Stomach smooth muscle (tissue), 2 donors: ENCODE data around the gene ANXA2R.
"Not testable (repeated sequence)": the region's sequence is repeated elsewhere in the genome, so short reads cannot be mapped to it uniquely, and the experiment has no call there.

Source experiments
- H3K27ac ChIP-seq: one replicate; pipeline ENCODE4 v1.7.0; 2013; ENCODE audit warnings: mild to moderate bottlenecking, low read length, inconsistent platforms
- H3K27me3 ChIP-seq, 2 donors: one replicate each; pipeline ENCODE4 v1.7.0; 2013; ENCODE audit warnings: low read length in 2 of 2; ENCODE audit not compliant: insufficient read depth in 2 of 2, control insufficient read depth in 1 of 2
- H3K36me3 ChIP-seq, 2 donors: one replicate each; pipeline ENCODE4 v1.7.0; 2013; ENCODE audit warnings: low read length in 2 of 2; ENCODE audit not compliant: control insufficient read depth in 2 of 2, insufficient read depth in 2 of 2
- H3K4me1 ChIP-seq: one replicate; pipeline ENCODE4 v1.7.0; 2013; ENCODE audit warnings: low read length; ENCODE audit not compliant: control insufficient read depth, insufficient read depth
- H3K4me3 ChIP-seq, 2 donors: one replicate each; pipeline ENCODE4 v1.7.0; 2013; ENCODE audit warnings: low read length in 2 of 2
- H3K9ac ChIP-seq, 2 donors: one replicate each; pipeline ENCODE4 v1.7.0; 2013; ENCODE audit warnings: low read length in 2 of 2, mild to moderate bottlenecking in 1 of 2
- H3K9me3 ChIP-seq, 2 donors: one replicate each; pipeline ENCODE4 v1.7.0; 2013; ENCODE audit warnings: low read length in 2 of 2; ENCODE audit not compliant: control insufficient read depth in 2 of 2
- donor health status: healthy.
- donor health status: Pancreatic carcinoma.

The ANXA2R gene

DNA sequence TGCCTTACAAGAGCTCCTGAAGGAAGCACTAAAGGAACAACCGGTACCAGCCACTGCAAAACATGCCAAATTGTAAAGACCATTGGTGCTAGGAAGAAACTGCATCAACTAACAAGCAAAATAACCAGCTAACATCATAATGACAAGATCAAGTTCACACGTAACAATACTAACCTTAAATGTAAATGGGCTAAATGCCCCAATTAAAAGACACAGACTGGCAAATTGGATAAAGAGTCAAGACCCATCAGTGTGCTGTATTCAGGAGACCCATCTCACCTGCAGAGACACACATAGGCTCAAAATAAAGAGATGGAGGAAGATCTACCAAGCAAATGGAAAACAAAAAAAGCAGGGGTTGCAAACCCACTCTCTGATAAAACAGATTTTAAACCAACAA lies 15.0 kb upstream of the ANXA2R start:
- H3K27me3 ChIP-seq, H3K36me3 ChIP-seq, H3K4me3 ChIP-seq, H3K9ac ChIP-seq, H3K4me1 ChIP-seq, H3K27ac ChIP-seq, H3K9me3 ChIP-seq: not testable (repeated sequence)

DNA sequence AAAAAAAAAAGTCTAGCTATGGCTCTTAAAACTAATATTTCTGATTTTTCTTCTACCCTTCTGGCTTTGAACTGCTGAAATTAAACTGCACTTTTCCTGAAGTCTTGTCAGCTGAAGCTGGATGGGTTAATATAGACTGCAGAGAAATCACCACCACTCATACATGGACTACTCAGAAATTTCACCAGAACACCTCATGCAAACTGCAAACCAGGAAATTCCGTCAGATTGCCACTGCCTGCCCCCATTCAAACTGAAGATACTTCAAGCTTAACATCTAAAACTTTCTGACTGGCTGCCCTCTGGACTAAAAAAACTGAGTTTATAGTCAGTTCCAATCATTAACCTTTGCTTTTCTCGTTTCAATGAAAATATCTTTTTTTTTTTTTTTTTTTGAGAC lies 11.6 kb upstream of the ANXA2R start:
- no peaks in the 10 kb centered on the region for H3K9me3 ChIP-seq

DNA sequence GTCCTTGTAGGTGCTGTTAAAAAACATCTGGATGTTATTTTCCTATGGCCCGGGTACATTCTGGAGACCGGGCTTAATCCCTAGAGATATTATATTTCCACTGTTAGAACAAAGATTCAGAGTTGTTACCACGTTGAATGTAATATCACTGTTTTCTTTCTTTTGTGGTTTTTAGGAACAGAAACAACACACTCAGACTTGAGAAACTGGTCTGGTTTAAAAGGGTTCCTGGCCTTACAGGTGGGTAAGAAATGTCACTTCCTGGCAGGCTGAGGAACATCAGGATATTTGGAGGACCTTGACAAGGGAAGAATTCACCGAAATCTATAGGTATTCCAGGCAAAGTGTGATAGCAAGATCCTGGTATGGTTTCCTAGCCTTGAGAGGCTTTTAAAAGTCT lies 10.3 kb upstream of the ANXA2R start:
- H3K27ac ChIP-seq = no peak overlapping the region
- no peak overlapping the region for H3K9ac ChIP-seq
- no peaks in the 10 kb centered on the region for H3K4me1 ChIP-seq
- H3K4me3 ChIP-seq = no peak overlapping the region
- no peaks in the 10 kb centered on the region for H3K36me3 ChIP-seq
- no peaks in the 10 kb centered on the region for H3K27me3 ChIP-seq
- H3K9me3 ChIP-seq = no peaks in the 10 kb centered on the region

More for the DNA sequence above, 11.6 kb upstream of the ANXA2R start:
- no peaks in the 10 kb centered on the region for H3K36me3 ChIP-seq
- H3K4me3 ChIP-seq = no peak overlapping the region
- no peaks in the 10 kb centered on the region for H3K27me3 ChIP-seq
- no peak overlapping the region for H3K27ac ChIP-seq
- no peaks in the 10 kb centered on the region for H3K4me1 ChIP-seq
- no peak overlapping the region for H3K9ac ChIP-seq

DNA sequence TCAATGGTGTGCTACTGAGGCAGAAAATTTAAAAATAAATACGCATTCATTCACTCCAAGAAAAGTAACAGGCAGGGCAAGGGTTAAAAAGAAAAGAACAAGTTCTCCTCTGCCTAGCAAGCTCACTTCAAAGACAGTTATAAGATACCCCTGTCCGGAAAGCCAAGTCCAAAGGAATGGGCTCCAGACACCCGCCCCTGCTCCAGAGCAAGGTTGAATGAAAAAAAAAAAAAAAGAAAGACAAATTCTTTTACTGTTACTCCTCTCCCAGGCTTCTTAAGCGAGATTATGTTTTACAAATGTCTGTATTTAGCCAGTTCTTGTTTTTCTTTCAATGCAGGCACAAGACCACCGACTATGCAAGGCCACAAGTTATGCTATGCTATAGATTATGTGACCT lies 9.1 kb upstream of the ANXA2R start:
- Histone ChIP-seq H3K36me3 (no peaks in the 10 kb centered on the region), H3K27ac (no peak overlapping the region), H3K4me1 (peaks cover 2% of the 10 kb centered on the region), H3K27me3 (peaks cover 3 to 5% of the 10 kb centered on the region in 2 donors), H3K9ac (no peak overlapping the region), H3K9me3 (no peaks in the 10 kb centered on the region), H3K4me3 (no peak overlapping the region)

DNA sequence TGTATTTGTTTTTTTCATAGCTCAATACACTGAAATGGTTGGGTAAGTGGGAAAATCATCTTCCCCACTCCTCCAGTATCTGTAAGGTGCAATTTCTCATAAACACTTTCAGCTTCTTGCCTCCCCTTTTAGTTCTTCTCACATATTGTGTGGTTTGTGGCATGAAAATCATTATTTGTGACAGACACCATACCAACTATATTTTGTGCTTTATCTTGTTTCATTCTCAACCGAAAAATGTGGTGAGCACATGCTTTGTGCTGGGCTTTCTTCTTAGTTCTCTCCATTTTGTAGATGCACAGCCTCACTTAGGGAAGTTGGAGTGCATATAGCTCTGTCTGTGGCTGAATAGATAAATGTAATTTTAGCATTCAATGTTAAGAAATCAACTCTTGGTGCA lies 6.4 kb upstream of the ANXA2R start:
- no peak overlapping the region for H3K27ac ChIP-seq
- H3K4me3 ChIP-seq = no peak overlapping the region
- no peaks in the 10 kb centered on the region for H3K36me3 ChIP-seq
- no peak overlapping the region for H3K9ac ChIP-seq
- H3K9me3 ChIP-seq = no peaks in the 10 kb centered on the region
- peaks cover 4 to 27% of the 10 kb centered on the region in 2 donors for H3K27me3 ChIP-seq
- peaks cover 20% of the 10 kb centered on the region for H3K4me1 ChIP-seq

DNA sequence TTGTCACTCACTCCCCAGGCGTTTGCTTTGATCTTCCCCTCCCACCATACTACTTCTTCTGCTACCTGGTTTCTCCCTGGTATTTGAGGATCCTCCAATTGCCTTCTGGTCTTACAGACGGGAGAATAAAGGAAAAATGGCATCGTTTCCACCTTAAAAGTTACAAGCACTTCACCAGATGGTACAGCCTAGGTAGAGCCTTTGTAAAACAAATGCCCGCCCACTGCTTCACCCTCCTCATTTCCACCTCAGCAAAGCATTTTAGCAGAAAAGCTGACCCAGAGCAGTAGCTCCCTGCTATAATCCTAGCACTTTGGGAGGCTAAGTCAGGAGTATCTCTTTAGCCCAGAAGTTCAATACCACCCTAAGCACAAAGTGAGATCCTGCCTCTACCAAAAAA lies 5.1 kb upstream of the ANXA2R start:
- Histone ChIP-seq H3K27ac (no peak overlapping the region), H3K4me3 (no peak overlapping the region), H3K27me3 (peaks cover 10 to 38% of the 10 kb centered on the region in 2 donors), H3K36me3 (no peaks in the 10 kb centered on the region), H3K9ac (no peak overlapping the region), H3K4me1 (peaks cover 28% of the 10 kb centered on the region), H3K9me3 (no peaks in the 10 kb centered on the region)

DNA sequence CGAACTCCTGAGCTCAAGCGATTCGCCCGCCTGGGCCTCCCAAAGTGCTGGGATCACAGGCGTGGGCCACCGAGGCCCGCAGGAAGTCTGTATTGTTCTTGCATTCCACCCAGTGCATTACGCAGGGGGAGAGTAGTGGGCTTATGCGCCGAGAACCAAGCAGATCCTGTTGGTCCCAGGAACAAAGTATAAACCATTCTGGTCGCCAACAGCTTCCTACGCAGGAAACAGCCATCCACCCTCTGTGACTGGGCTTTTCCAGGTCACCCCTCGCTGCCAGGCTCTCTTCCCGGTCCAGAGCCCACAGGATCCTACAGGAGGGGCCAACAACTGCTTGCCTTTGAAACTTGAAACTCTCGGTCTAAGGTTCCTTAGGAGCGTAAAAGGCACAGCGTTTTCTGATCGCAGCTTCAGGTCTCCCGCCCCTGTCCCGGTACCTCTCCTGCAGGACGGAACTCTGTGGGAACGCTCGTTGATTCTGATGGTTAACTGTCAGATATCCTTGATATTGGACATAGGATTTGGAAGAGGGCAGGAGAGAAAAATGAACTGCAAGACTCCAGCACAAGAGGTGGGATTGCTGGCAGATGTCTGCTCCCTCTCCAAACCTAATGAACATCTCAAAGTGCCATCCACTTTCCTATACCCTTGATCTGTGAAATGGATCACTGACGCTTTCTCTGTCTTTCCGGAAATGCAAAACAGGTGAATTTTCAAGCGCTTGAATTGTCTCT lies 4.2 kb upstream of the ANXA2R start:
- peaks cover 18 to 46% of the 10 kb centered on the region in 2 donors for H3K27me3 ChIP-seq
- no peak overlapping the region for H3K27ac ChIP-seq
- H3K36me3 ChIP-seq = no peaks in the 10 kb centered on the region
- H3K9me3 ChIP-seq = peaks cover 0 to 5% of the 10 kb centered on the region in 2 donors
- H3K4me1 ChIP-seq = peaks cover 30% of the 10 kb centered on the region
- H3K9ac ChIP-seq = no peak overlapping the region
- H3K4me3 ChIP-seq = peak overlapping the region; percentile 19 to 49

DNA sequence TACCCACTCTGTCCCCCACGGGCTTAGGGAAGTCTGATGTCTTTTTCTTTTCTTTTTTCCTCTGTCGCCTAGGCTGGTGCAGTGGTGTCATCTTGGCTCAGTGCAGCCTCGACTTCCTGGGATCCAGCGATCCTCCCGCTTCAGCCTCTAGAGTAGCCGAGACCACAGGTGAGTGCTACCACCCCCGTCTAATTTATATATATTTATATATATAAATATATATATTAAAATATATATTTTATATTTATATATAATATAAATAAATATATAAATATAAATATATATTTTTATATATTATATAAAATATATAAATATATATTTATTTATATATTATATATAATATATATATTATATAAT lies 3.3 kb upstream of the ANXA2R start:
- Histone ChIP-seq H3K4me1 (peaks cover 32% of the 10 kb centered on the region), H3K9ac (peak overlapping the region; percentile 21 to 77), H3K9me3 (peaks cover 0 to 6% of the 10 kb centered on the region in 2 donors), H3K36me3 (no peaks in the 10 kb centered on the region), H3K27ac (peak overlapping the region; percentile 87), H3K27me3 (peaks cover 23 to 52% of the 10 kb centered on the region in 2 donors), H3K4me3 (peak overlapping the region; percentile 86)

DNA sequence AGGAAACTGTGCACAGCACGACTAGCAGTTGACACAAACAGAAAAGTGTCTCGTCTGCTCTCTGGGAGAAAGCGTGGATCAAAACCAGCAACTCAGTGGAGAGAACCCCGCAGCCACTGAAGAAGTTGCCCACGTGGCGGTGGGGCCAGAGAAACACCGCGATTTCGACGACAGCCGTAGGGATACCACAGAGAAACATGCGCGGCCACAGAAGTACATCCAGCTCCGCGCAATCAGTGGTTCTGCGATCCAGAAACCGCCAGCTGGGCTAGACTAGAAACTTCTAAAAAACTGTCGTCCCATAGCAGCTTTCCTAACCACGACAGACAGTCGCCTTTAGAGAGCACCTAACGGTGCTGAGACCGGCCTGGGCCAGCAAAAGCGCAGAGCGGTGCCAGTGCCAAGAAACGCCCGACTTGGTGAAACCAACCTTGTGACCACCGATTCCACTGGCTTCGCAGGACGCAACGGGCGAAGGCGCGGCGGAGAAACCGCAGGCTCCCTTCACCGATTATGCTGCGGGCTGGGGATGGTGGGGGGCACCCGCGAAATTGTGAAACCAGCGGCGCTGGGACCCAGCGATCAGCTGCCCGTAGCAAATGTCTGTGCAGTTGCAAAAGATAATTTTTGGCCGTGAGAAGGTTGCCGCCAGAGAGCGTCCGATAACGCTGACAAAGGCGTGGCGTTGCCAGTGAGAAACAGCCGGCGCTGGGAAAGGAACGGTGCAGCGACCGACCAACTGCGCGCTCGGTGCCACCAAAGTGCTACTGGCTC lies 2.7 kb upstream of the ANXA2R start:
- H3K9me3 ChIP-seq = peaks cover 0 to 6% of the 10 kb centered on the region in 2 donors
- H3K27me3 ChIP-seq = peaks cover 28 to 58% of the 10 kb centered on the region in 2 donors
- peak overlapping the region; percentile 86 for H3K4me3 ChIP-seq
- peak overlapping the region; percentile 87 for H3K27ac ChIP-seq
- H3K36me3 ChIP-seq = no peaks in the 10 kb centered on the region
- H3K4me1 ChIP-seq = peaks cover 37% of the 10 kb centered on the region
- H3K9ac ChIP-seq = peak overlapping the region; percentile 76 to 77

DNA sequence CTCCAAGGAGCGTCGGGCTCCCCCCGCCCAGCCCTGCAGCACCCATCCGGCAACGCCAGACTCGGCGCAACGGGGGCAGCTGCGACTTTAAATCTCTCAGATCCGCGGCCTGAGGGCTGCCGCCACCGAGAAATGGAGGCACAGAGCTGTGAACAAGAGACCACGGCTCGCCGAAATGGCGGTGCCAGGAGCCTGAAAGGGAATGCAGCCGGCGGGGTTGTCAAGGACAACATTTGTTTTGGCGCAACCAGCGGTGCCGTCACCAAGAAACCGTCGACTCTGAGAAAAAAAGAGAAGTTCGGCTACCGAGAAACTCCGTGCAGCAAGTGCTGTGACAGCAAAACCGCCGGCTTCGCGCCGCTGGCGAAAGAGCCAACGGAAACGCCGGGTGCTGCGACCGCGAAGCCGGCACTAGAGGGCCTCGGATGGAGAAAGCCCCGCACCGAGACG lies 2.1 kb upstream of the ANXA2R start:
- Histone ChIP-seq H3K27me3 (peaks cover 34 to 64% of the 10 kb centered on the region in 2 donors), H3K27ac (peak overlapping the region; percentile 87), H3K9ac (peak overlapping the region; percentile 76 to 77)

More for the DNA sequence above, 2.1 kb upstream of the ANXA2R start:
- H3K36me3 ChIP-seq = no peaks in the 10 kb centered on the region
- H3K4me1 ChIP-seq = peaks cover 39% of the 10 kb centered on the region
- H3K9me3 ChIP-seq = peaks cover 0 to 6% of the 10 kb centered on the region in 2 donors
- H3K4me3 ChIP-seq = peak overlapping the region; percentile 86
